ENCODE data around the gene KEL.

- no peak for TF ChIP-seq POLR2AphosphoS5 (IDR thresholded peaks at IDR 0.05)
- TF ChIP-seq CTCF (IDR thresholded peaks at IDR 0.05), result no peak
- no peak for TF ChIP-seq POLR2A (IDR thresholded peaks at IDR 0.05)
Observed at GRCh38 chr7:142938611-142939010, 23.6 kb downstream of the KEL start.
